PC-3 (cell line): ENCODE data around the gene LGALS4.
"Not testable (repeated sequence)": the region's sequence is repeated elsewhere in the genome, so short reads cannot be mapped to it uniquely, and the experiment has no call there.

Experiments used
- CTCF ChIP-seq: fragments of 300-600 bp; sonication (generic); conservative IDR thresholded peaks from 2 replicates; pipeline ENCODE4 v1.5.1; 2017; ENCODE audit warnings: antibody characterized with exemption, low read depth, mild to moderate bottlenecking, low read length
- EZH2 ChIP-seq: fragments of 300-600 bp; sonication (generic); IDR thresholded peaks from one replicate; pipeline ENCODE4 v1.6.1; 2017; ENCODE audit warnings: antibody characterized with exemption, mild to moderate bottlenecking, low read length; ENCODE audit not compliant: unreplicated experiment
- EZH2phosphoT487 ChIP-seq: fragments of 300-600 bp; sonication (generic); IDR thresholded peaks from 2 replicates; pipeline ENCODE4 v1.6.1; 2018; ENCODE audit warnings: mild to moderate bottlenecking, antibody characterized with exemption, low read length, borderline replicate concordance

DNA sequence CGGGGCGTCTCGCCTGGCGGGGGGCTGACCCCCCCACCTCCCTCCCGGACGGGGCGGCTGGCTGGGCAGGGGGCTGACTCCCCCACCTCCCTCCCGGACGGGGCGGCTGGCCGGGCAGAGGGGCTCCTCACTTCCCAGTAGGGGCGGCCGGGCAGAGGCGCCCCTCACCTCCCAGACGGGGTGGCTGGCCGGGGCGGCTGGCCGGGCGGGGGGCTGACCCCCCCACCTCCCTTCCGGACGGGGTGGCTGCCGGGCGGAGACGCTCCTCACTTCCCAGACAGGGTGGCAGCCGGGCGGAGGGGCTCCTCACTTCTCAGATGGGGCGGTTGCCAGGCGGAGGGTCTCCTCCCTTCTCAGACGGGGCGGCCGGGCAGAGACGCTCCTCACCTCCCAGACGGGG is 15.0 kb downstream of the LGALS4 start:
- TF ChIP-seq CTCF, EZH2phosphoT487, EZH2: not testable (repeated sequence)
